DND-41 (cell line): Measurements from ENCODE around the gene SORBS1.

ENCODE experiments used
- ATAC-seq: fragments of 200-7000 bp; cut with Tn5 transposase; 3 replicates; pipeline ENCODE4 v1.9.1; 2021; ENCODE audit warnings: low read depth; ENCODE audit not compliant: insufficient read depth
- DNase-seq: peaks from one replicate; pipeline ENCODE4 v3.0.0-alpha.2; 2020
- H2AFZ ChIP-seq: 2 replicates; pipeline ENCODE4 v1.6.0; 2012; ENCODE audit warnings: low read depth, low read length
- H3K27ac ChIP-seq: 2 replicates; pipeline ENCODE4 v1.5.1; 2012; ENCODE audit warnings: low read length, inconsistent platforms
- H3K27me3 ChIP-seq: fragments of 200-600 bp; sonication (generic); 2 replicates; pipeline ENCODE4 v1.6.0; 2012; ENCODE audit warnings: low read length, mild to moderate bottlenecking, inconsistent platforms; ENCODE audit not compliant: insufficient read depth, poor library complexity
- H3K36me3 ChIP-seq: 2 replicates; pipeline ENCODE4 v1.5.1; 2012; ENCODE audit warnings: low read length, inconsistent platforms; ENCODE audit not compliant: insufficient read depth
- H3K4me1 ChIP-seq: 2 replicates; pipeline ENCODE4 v1.5.1; 2012; ENCODE audit warnings: mild to moderate bottlenecking, low read length; ENCODE audit not compliant: insufficient read depth
- H3K4me2 ChIP-seq: 2 replicates; pipeline ENCODE4 v1.6.0; 2012; ENCODE audit warnings: mild to moderate bottlenecking, moderate library complexity, low read length, inconsistent platforms; ENCODE audit not compliant: insufficient read depth
- H3K4me3 ChIP-seq, 2 experiments: fragments of 200-600 bp in 1 of 2; shearing (Covaris generic) in 1 of 2; 2 replicates each; pipeline ENCODE4 v1.5.1; 2012 to 2016; ENCODE audit warnings: inconsistent platforms in 2 of 2, low read length in 2 of 2, mild to moderate bottlenecking in 2 of 2, low read depth in 1 of 2, moderate library complexity in 1 of 2
- H3K79me2 ChIP-seq: 2 replicates; pipeline ENCODE4 v1.6.0; 2012; ENCODE audit warnings: low read length, inconsistent platforms; ENCODE audit not compliant: insufficient read depth
- H3K9ac ChIP-seq: 2 replicates; pipeline ENCODE4 v1.6.0; 2012; ENCODE audit warnings: low read depth, mild to moderate bottlenecking, inconsistent platforms, low read length, moderate library complexity
- H3K9me3 ChIP-seq: 2 replicates; pipeline ENCODE4 v1.5.1; 2012; ENCODE audit warnings: low read length, moderate library complexity, mild to moderate bottlenecking, inconsistent platforms; ENCODE audit not compliant: insufficient read depth, severe bottlenecking
- H4K20me1 ChIP-seq: 2 replicates; pipeline ENCODE4 v1.6.0; 2012; ENCODE audit warnings: low read length; ENCODE audit not compliant: insufficient read depth
- EZH2 ChIP-seq: IDR thresholded peaks from 3 replicates; pipeline ENCODE4 v1.6.1; 2012; ENCODE audit warnings: borderline replicate concordance, low read depth, mild to moderate bottlenecking, moderate library complexity, low read length, inconsistent platforms; ENCODE audit not compliant: severe bottlenecking
- TF ChIP-seq, protein P1 (sequence below): IDR thresholded peaks from 2 replicates; pipeline ENCODE4 v1.5.1; 2012; ENCODE audit warnings: borderline replicate concordance, low read length, moderate library complexity, mild to moderate bottlenecking; ENCODE audit not compliant: poor library complexity, severe bottlenecking; ENCODE audit errors: extremely low read depth

SORBS1 gene

DNA sequence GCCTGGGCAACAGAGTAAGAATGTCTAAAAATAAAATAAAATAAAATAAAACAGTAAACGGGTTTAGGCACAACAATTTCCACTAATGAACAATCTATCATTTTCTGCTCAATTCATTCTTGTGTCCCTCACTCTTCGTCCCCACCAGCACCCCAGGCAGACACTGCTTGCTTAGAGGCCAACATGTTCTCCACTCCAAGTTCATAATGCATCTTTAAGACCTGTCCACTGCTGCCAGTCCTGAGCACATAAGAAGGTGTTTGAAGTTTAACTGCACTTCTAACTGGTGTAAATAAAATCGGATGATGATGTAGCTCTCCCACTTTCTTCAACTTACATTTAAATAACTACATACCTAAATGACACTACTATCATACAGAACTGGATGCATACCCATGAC is 283.6 kb downstream of the SORBS1 start:
- no peaks in the 10 kb centered on the region for H3K9me3 ChIP-seq
- H3K4me1 ChIP-seq, result no peaks in the 10 kb centered on the region
- H4K20me1 ChIP-seq, result no peaks in the 10 kb centered on the region
- H3K4me2 ChIP-seq, result no peak overlapping the region
- no peak overlapping the region for H2AFZ ChIP-seq
- no peaks in the 10 kb centered on the region for H3K79me2 ChIP-seq
- no peak overlapping the region for H3K9ac ChIP-seq
- no peak for ATAC-seq
- no peak overlapping the region for H3K27ac ChIP-seq
- peaks cover 6% of the 10 kb centered on the region for H3K27me3 ChIP-seq
- no peak for TF ChIP-seq EZH2
- TF ChIP-seq, protein P1, sequence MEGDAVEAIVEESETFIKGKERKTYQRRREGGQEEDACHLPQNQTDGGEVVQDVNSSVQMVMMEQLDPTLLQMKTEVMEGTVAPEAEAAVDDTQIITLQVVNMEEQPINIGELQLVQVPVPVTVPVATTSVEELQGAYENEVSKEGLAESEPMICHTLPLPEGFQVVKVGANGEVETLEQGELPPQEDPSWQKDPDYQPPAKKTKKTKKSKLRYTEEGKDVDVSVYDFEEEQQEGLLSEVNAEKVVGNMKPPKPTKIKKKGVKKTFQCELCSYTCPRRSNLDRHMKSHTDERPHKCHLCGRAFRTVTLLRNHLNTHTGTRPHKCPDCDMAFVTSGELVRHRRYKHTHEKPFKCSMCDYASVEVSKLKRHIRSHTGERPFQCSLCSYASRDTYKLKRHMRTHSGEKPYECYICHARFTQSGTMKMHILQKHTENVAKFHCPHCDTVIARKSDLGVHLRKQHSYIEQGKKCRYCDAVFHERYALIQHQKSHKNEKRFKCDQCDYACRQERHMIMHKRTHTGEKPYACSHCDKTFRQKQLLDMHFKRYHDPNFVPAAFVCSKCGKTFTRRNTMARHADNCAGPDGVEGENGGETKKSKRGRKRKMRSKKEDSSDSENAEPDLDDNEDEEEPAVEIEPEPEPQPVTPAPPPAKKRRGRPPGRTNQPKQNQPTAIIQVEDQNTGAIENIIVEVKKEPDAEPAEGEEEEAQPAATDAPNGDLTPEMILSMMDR, result no peak
- DNase-seq, result no peak
- H3K36me3 ChIP-seq, result no peaks in the 10 kb centered on the region
- no peak overlapping the region for H3K4me3 ChIP-seq

GRCh38 chr10:95277201-95277570 is 284.0 kb downstream of the SORBS1 start:
- DNase-seq, result no peak
- H3K79me2 ChIP-seq, result no peaks in the 10 kb centered on the region

GRCh38 chr10:95276367-95277200 is 284.6 kb downstream of the SORBS1 start:
- no peaks in the 10 kb centered on the region for H3K79me2 ChIP-seq
- H4K20me1 ChIP-seq, result no peaks in the 10 kb centered on the region
- H3K4me3 ChIP-seq, result no peak overlapping the region
- no peak overlapping the region for H3K9ac ChIP-seq
- no peak overlapping the region for H2AFZ ChIP-seq
- no peaks in the 10 kb centered on the region for H3K36me3 ChIP-seq
- no peaks in the 10 kb centered on the region for H3K4me1 ChIP-seq
- H3K9me3 ChIP-seq, result no peaks in the 10 kb centered on the region
- TF ChIP-seq, protein P1, result no peak
- TF ChIP-seq EZH2, result no peak
- H3K27me3 ChIP-seq, result peaks cover 6% of the 10 kb centered on the region
- DNase-seq (no peak), ATAC-seq (no peak)
- no peak overlapping the region for H3K4me2 ChIP-seq
- H3K27ac ChIP-seq, result no peak overlapping the region

More at GRCh38 chr10:95277201-95277570, 284.0 kb downstream of the SORBS1 start:
- peaks cover 6% of the 10 kb centered on the region for H3K27me3 ChIP-seq
- ATAC-seq, result no peak
- H3K27ac ChIP-seq, result no peak overlapping the region
- no peak overlapping the region for H3K4me2 ChIP-seq
- H3K4me3 ChIP-seq, result no peak overlapping the region
- no peaks in the 10 kb centered on the region for H3K36me3 ChIP-seq
- no peaks in the 10 kb centered on the region for H4K20me1 ChIP-seq
- H3K4me1 ChIP-seq, result no peaks in the 10 kb centered on the region
- no peaks in the 10 kb centered on the region for H3K9me3 ChIP-seq
- TF ChIP-seq, protein P1, result no peak
- no peak for TF ChIP-seq EZH2
- H2AFZ ChIP-seq, result no peak overlapping the region
- no peak overlapping the region for H3K9ac ChIP-seq
